Osteocyte (in vitro differentiated cells): Measurements from ENCODE around the gene AKAP13. TPM values are rescaled to one million over a fixed set of nuclear protein-coding genes. Genes with fewer than 3 reads are reported as not detected.

ENCODE experiments used
- DNase-seq: peaks from one replicate; pipeline ENCODE4 v3.0.0; 2021; ENCODE audit warnings: mixed read lengths; ENCODE audit not compliant: unreplicated experiment; ENCODE audit errors: extremely low spot score
- H3K27ac Mint-ChIP-seq: one replicate; pipeline ENCODE4 v1.8.0; 2021; ENCODE audit warnings: mild to moderate bottlenecking, mixed read lengths; ENCODE audit not compliant: unreplicated experiment
- H3K27me3 Mint-ChIP-seq: one replicate; pipeline ENCODE4 v1.8.0; 2021; ENCODE audit warnings: mixed read lengths; ENCODE audit not compliant: unreplicated experiment
- H3K36me3 Mint-ChIP-seq: one replicate; pipeline ENCODE4 v1.8.0; 2021; ENCODE audit warnings: mixed read lengths; ENCODE audit not compliant: unreplicated experiment
- H3K4me1 Mint-ChIP-seq: one replicate; pipeline ENCODE4 v1.8.0; 2021; ENCODE audit warnings: mixed read lengths; ENCODE audit not compliant: unreplicated experiment
- H3K4me3 Mint-ChIP-seq: one replicate; pipeline ENCODE4 v1.8.0; 2021; ENCODE audit warnings: mild to moderate bottlenecking, moderate library complexity, mixed read lengths; ENCODE audit not compliant: unreplicated experiment
- H3K9me3 Mint-ChIP-seq: one replicate; pipeline ENCODE4 v1.8.0; 2021; ENCODE audit warnings: mixed read lengths; ENCODE audit not compliant: unreplicated experiment
- total RNA-seq: library from RNA; stranded (reverse); gene quantifications from 2 replicates; pipeline ENCODE4 v1.2.1, GENCODE V29; 2021
- TF ChIP-seq, protein P1 (sequence below): fragments of 200-600 bp; sonication (generic); IDR thresholded peaks from 2 replicates; pipeline ENCODE4 v1.5.0; 2021; ENCODE audit warnings: antibody characterized with exemption, mild to moderate bottlenecking, moderate library complexity

The AKAP13 gene
- total RNA-seq, 1 donor from 2014 or later: 146 TPM

DNA sequence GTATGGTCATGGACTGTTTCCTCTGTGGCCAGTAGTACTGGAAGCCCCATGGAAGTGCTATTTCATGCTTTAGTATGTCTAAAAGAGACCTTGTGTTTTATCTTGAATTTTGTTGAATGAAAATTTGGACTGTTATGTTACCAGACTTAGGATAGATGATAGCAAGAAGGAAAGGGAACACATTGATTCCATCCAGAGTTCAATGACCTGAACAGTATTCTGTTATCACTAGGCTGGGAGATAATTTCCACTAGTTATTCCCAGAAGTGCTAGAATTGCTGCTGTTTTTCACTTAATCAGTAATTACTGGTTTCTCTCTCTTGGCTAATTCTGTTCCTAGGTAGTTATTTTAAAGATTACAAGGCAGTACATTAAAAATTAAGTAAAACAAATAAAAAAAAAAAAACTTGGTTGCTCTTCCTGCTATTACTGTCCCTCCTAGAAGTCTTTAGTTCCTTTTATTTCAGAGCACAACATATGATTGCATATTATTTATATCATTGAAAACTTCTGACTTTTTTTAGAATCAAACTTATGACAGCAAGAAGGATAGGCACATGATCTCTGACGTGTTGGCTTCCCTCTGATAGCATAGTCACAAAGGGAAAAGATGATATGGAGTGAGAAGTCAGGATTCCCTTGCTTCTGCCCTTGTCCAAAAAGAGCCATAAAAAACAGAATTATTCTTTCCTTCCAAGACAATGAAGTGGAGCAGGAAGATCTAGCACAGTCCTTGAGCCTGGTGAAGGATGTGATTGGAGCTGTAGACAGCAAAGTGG is 342.2 kb downstream of the AKAP13 start:
- peaks cover 46% of the 10 kb centered on the region for H3K4me1 Mint-ChIP-seq
- H3K27me3 Mint-ChIP-seq: no peaks in the 10 kb centered on the region
- TF ChIP-seq, protein P1, sequence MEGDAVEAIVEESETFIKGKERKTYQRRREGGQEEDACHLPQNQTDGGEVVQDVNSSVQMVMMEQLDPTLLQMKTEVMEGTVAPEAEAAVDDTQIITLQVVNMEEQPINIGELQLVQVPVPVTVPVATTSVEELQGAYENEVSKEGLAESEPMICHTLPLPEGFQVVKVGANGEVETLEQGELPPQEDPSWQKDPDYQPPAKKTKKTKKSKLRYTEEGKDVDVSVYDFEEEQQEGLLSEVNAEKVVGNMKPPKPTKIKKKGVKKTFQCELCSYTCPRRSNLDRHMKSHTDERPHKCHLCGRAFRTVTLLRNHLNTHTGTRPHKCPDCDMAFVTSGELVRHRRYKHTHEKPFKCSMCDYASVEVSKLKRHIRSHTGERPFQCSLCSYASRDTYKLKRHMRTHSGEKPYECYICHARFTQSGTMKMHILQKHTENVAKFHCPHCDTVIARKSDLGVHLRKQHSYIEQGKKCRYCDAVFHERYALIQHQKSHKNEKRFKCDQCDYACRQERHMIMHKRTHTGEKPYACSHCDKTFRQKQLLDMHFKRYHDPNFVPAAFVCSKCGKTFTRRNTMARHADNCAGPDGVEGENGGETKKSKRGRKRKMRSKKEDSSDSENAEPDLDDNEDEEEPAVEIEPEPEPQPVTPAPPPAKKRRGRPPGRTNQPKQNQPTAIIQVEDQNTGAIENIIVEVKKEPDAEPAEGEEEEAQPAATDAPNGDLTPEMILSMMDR: no peak
- no peaks in the 10 kb centered on the region for H3K9me3 Mint-ChIP-seq
- no peak for DNase-seq
- peaks cover 59% of the 10 kb centered on the region for H3K36me3 Mint-ChIP-seq
- no peak overlapping the region for H3K4me3 Mint-ChIP-seq
- H3K27ac Mint-ChIP-seq: peak overlapping the region; percentile 8

DNA sequence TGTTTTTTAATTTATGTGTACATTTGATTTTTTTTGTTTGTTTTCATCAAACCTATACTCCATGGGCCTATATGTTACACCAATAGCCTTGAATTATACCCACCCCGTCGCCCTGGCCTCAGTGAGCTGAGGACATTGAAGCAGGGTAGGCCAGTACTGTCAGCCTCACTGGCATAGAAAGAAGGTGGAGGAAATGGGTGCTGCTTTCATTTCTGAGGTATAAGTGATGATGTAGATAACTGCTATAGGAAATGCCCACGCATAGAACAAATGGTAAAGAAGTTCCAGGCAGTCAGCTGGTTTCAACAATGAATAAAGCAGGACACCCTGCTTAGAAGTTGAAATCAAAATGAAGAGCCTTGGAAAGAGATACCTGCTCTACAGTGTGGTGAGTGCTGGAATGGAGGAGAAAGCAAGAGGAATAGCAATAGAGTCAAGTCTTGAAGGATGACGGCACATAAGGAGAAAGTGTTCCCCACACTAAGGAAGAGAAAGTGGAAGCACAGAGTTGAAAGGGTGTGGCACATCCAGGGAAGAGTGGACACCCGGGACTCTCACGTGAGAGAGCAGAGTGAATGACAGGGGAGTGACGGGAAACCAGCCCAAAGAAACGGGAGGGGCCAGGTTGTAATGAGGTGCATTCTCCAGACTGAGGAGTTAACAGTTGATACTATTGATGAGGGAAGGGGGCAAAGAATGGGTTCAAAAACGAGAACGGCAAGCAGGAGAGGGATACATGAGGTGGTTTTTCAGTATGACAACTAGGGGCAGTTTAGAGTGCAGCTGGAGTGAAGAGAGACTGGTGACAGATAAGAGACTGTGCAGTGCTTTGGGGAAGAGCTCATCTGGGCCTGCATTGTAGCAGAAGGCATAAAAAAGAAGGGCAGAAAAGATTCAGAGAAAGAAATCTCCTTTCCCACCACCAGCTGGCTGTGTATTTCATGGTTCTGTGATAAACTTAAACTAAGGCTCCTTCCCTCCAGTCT is 343.9 kb downstream of the AKAP13 start:
- Mint-ChIP-seq H3K36me3 (peaks cover 55% of the 10 kb centered on the region), H3K4me3 (peak overlapping the region; percentile 29), H3K9me3 (no peaks in the 10 kb centered on the region), H3K27ac (peak overlapping the region; percentile 87), H3K4me1 (peaks cover 48% of the 10 kb centered on the region), H3K27me3 (no peaks in the 10 kb centered on the region)
- TF ChIP-seq, protein P1: no peak
- no peak for DNase-seq

DNA sequence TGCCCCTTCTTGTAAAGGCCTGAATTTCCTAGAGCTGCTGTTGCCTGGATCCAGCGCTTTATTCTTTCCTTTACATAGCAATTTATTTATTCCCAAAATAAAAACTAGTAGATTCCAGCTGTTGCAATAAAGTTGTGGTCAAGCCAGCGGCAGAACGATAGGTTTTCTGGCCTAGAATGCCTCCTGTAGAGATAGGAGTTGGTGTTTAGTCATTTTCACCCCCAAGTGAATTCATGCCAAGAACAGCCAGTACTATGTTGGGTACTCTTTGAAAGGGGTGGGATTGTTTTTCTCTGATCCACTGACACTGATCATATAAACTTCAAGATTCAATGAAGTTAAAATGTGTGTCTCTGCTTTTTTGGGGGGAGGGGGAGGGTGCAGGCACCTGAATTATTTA is 344.6 kb downstream of the AKAP13 start:
- H3K4me3 Mint-ChIP-seq: no peak overlapping the region
- no peaks in the 10 kb centered on the region for H3K9me3 Mint-ChIP-seq
- peak overlapping the region; percentile 87 for H3K27ac Mint-ChIP-seq
- no peak for DNase-seq
- H3K36me3 Mint-ChIP-seq: peaks cover 56% of the 10 kb centered on the region
- TF ChIP-seq, protein P1: no peak
- H3K27me3 Mint-ChIP-seq: no peaks in the 10 kb centered on the region
- peaks cover 50% of the 10 kb centered on the region for H3K4me1 Mint-ChIP-seq

DNA sequence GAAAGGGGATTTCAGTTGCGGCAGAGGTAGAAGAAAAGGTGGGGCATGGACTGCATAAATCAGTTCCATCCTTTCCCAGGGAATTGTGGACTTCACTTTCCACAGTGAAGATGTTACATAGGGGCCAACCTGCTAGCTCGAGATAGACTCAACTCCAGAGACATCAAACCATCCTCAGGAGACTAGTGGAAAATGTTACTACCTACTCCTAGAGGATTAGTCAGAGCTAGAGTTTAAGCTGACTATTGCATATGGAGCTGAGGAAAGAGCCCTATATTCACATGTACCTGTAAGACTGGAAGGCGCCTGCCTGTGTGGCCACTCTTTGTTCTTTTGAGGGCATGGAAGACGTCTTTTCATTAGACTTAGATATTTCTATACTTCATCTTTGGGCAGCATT is 345.2 kb downstream of the AKAP13 start:
- H3K4me1 Mint-ChIP-seq: peaks cover 52% of the 10 kb centered on the region
- TF ChIP-seq, protein P1: no peak
- no peaks in the 10 kb centered on the region for H3K9me3 Mint-ChIP-seq
- peak overlapping the region; percentile 33 for H3K4me3 Mint-ChIP-seq
- H3K27me3 Mint-ChIP-seq: no peaks in the 10 kb centered on the region
- DNase-seq: no peak
- peak overlapping the region; percentile 87 for H3K27ac Mint-ChIP-seq
- H3K36me3 Mint-ChIP-seq: peaks cover 60% of the 10 kb centered on the region

DNA sequence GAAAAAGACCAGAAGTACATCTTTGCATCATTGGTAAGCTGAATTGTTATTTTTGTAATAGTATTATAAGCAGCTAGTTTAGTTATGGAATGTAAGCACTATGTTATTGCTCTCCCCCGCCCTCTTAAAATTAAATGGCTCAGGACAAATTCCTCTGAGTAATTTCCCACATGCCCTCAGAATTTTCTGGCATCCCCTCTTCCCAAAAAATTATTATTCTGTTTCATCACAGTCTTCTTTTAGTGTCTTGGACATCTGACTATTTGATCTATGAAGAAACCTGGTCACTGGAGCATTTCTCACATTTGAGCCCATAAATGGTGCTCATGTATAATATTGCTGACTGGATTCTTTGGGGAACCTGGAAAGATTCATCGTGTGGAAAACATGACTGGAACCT is 346.1 kb downstream of the AKAP13 start:
- Mint-ChIP-seq H3K27ac (peak overlapping the region; percentile 87), H3K27me3 (no peaks in the 10 kb centered on the region), H3K9me3 (no peaks in the 10 kb centered on the region), H3K36me3 (peaks cover 63% of the 10 kb centered on the region), H3K4me3 (no peak overlapping the region), H3K4me1 (peaks cover 52% of the 10 kb centered on the region)
- TF ChIP-seq, protein P1: no peak
- DNase-seq: no peak
